Bronchus fibroblast of lung (primary cell): Measurements from ENCODE around the gene CFAP45. TPM values are rescaled to one million over a fixed set of nuclear protein-coding genes. Genes with fewer than 3 reads are reported as not detected.

Experiments used
- total RNA-seq: library from RNA; depleted of rRNA; stranded (reverse); fragments of >200 nt; gene quantifications from 2 replicates; pipeline ENCODE4 v1.2.3, GENCODE V29; 2015

The CFAP45 gene, protein sequence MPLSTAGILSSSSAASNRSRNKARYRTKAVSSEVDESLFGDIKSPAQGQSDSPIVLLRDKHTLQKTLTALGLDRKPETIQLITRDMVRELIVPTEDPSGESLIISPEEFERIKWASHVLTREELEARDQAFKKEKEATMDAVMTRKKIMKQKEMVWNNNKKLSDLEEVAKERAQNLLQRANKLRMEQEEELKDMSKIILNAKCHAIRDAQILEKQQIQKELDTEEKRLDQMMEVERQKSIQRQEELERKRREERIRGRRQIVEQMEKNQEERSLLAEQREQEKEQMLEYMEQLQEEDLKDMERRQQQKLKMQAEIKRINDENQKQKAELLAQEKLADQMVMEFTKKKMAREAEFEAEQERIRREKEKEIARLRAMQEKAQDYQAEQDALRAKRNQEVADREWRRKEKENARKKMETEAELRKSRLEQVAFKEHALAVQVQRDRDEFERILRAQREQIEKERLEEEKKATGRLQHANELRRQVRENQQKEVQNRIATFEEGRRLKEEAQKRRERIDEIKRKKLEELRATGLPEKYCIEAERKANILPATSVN
- total RNA-seq = 0.30 and 0.84 TPM in 2 replicates

DNA sequence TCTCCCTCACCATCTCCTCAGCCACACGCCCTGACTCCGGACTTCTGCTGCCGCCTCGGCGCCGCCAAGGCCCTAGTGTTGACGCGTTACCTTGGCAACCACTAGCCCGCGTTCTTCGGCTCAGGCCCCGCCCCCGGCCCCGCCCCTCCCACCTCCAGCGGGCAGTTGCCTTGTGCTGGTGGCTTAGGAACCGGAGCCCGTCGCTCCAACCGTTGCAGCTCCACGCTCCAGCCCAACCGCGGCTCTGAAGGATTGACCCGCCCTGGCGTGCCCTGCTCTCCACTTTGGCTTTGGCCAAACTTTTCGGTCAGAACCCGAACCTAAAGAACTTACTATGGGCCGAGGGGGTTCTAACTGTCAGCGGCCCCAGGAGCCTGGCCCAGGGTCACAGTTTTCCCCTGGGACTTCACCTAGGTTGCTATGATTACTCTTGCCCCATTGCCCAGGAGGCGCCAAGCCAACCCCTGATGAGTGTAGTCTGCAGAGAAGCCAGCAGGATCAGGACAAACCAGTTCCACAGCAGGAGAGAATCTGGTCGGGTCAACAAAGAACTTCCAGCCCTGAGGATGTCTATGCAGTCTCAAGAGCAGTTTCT is at the start of gene CFAP45:
Gene CFAP45 (minus strand): TSS at position 80 of the 595 bp plus-strand sequence. CDS start 67 bp downstream, at position 13.

DNA sequence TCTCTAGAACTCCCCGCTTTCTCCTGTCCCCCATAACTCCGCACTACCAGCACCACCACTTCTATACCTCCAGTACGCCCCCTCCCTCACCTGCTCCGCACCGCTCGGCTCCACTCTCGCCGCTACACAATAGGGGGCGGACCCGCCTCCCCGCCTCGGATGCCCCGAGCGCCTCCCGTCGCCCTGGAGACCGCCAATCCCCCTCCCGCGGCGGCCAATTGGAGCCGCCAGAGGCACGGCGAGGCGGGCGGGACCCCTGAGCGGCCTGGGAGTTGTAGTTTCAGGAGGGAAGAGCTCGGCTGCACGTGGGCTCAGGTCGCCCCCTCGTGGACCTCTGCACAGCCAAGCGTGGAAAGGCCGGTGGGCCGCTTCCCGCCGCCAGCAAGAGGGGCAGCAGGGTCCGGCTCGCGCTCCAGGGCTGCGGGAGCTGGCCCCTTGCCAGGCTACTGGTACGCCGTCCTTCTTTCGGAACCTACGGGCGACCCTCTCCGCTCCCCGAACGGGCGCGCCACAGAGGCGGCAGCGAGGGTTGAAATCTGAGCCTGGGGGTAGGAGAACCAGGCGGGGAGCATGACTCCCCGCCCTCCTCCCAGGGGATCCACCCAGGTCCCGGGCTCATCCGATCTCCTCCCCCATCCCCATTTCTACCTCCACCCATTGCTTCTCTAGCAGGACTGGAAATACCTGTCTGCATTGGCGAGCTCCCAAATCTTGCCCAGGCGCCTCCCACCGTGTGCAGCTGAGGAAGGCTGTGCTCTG is 45.7 kb upstream of the CFAP45 start, which contains the start of gene IGSF9:
Gene IGSF9 (minus strand): TSS at position 131 of the 759 bp plus-strand sequence. CDS start 2,159 bp downstream, outside the sequence.

DNA sequence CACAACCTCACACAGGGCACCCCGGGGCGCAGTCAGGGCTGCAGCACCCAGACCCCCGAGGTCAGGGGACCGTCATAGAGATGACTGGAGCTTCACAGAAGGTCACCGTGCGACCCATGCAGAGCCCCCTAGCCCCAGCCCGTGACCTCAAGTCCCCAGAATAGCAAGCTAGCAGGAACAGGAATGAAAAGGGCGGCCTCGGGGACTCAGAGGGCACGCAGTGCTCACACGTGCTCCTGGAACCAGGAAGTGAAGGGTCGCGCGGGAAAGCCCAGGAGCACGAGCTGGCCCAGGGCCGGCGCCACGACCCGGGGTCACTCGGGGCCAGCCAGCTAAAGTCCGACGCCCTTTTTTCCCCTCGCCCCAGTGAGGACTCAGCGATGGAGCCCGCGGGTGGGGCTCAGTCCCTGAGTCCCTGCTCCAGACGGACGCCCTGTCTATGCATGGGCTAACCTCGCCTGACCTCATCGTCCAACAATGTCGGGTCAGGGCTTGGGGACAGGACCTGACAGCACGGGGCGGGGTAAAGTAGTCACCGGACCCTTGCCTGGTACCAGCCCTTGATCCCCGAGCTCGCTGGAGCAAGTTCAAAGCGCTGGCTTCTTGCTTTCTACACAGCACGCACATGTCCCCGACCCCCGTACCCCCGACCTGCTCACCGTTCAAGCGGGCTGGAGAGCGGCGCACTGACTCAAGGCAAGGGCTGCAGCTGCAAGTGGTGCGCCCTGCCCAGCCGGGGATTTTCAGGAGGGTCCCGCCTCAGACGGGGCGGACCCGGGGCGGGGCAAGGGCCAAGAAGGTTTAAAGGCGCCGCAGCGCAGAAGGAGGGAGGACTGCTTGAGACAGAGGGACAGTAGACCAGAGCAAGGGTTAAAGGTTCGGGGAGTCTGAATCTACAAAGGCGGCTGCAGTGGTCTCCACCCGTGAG is 25.1 kb upstream of the CFAP45 start, which contains the start of gene TAGLN2:
Gene TAGLN2 (minus strand): TSS at position 717 of the 928 bp plus-strand sequence. CDS start 4,998 bp downstream, outside the sequence.

DNA sequence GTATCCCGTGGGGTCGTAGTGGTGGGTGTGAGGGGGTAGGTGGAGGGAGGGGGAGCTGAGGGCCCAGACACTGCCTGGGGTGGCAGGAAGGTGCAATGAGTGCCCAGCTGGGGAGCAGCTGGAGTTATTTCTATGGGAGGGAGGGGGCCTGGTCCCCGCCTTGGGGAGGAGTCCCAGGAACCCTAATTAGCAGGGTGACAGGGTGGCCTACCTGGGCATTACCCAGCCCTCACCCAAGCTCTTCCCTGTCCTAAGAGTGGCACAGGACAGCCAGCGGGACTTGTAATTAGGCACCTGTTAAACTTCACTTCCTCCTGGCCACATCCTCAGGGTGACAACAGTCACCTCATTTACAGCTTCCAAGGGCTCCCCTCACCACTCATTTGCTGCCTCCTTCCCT is 37.4 kb downstream of the CFAP45 start, which contains the start of gene VSIG8:
Gene VSIG8 (minus strand): TSS at position 101 of the 400 bp plus-strand sequence. CDS start 136 bp downstream, outside the sequence.

DNA sequence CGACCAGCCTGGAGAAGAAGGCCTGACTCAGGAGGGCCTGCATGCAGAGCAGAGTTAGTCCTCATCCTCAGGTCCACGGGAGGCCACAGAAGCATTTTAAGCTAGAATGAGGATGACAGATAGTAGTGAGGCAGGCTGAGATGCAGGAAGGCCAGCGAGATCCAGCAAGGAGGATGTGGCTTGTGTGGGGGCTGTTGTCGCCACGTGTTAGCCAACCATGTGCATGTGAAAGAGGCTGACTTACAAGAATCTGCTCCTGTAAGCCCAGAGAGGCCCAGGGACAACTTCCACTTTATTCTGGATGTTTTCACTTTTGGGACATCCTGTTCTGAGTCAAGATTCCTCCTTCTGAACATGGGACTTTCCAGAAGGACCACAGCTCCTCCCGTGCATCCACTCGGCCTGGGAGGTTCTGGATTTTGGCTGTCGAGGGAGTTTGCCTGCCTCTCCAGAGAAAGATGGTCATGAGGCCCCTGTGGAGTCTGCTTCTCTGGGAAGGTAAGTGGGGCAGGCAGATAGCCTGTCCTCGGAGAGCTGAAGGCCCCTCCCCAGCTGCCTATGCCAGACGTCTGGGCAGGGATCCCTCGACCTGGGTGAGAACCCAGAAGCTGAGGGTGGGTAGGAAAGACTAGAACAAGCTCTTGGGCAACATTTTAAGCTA is 73.4 kb downstream of the CFAP45 start, which contains the start of gene SLAMF8:
Gene SLAMF8 (plus strand): TSS at position 433 of the 661 bp plus-strand sequence. CDS start 26 bp downstream, at position 459.

Other genes with a start within 250 kb of the CFAP45 start
- not detected in 2 replicates for gene CRP, start 185.6 kb downstream of the CFAP45 start, total RNA-seq
- gene DUSP23, start 119.2 kb downstream of the CFAP45 start, total RNA-seq = 25.3 and 36.5 TPM in 2 replicates
- gene FCRL6, start 97.8 kb downstream of the CFAP45 start, total RNA-seq = not detected in 2 replicates
- gene SLAMF8, start 73.3 kb downstream of the CFAP45 start, total RNA-seq = not detected in 2 replicates
- not detected in 2 replicates for gene VSIG8, start 37.5 kb downstream of the CFAP45 start, total RNA-seq
- 552 and 717 TPM in 2 replicates for gene TAGLN2, start 25.3 kb upstream of the CFAP45 start, total RNA-seq
- under 0.01 and 0.17 TPM in 2 replicates for gene IGSF9, start 45.4 kb upstream of the CFAP45 start, total RNA-seq
- not detected in 2 replicates for gene SLAMF9, start 54.1 kb upstream of the CFAP45 start, total RNA-seq
- 2.2 and 2.4 TPM in 2 replicates for gene PIGM, start 131.8 kb upstream of the CFAP45 start, total RNA-seq
- gene KCNJ10, start 170.0 kb upstream of the CFAP45 start, total RNA-seq = not detected in 2 replicates
- not detected in 2 replicates for gene KCNJ9, start 181.4 kb upstream of the CFAP45 start, total RNA-seq
- 13.2 and 14.1 TPM in 2 replicates for gene IGSF8, start 198.5 kb upstream of the CFAP45 start, total RNA-seq
- gene ATP1A2, start 215.6 kb upstream of the CFAP45 start, total RNA-seq = 0.50 and 1.5 TPM in 2 replicates